Neural cell (in vitro differentiated cells): ENCODE results near the gene CD164L2. TPM values are rescaled to one million over a fixed set of nuclear protein-coding genes. Genes with fewer than 3 reads are reported as not detected.
A peak's percentile ranks its signal among the peaks of the same experiment; 100 is the strongest.

ENCODE experiments used
- H2AFZ ChIP-seq: fragments of 200-600, 300-800 bp; sonication (generic), shearing (Covaris generic); 2 replicates; pipeline ENCODE4 v1.6.0; 2014; ENCODE audit warnings: low read depth, mild to moderate bottlenecking, antibody characterized with exemption, low read length, moderate library complexity
- H3F3A ChIP-seq: fragments of 200-600 bp; shearing (Covaris generic); 2 replicates; pipeline ENCODE4 v1.6.1; 2016; ENCODE audit warnings: mild to moderate bottlenecking, moderate library complexity, mixed read lengths, antibody characterized with exemption, low read length; ENCODE audit not compliant: insufficient read depth, poor library complexity, severe bottlenecking
- H3K27ac ChIP-seq: fragments of 200-600, 300-800 bp; sonication (generic), shearing (Covaris generic); 2 replicates; pipeline ENCODE4 v1.5.1; 2014; ENCODE audit warnings: mild to moderate bottlenecking, low read length, moderate library complexity
- H3K27me3 ChIP-seq: fragments of 300-800, 200-600 bp; sonication (generic), shearing (Covaris generic); 2 replicates; pipeline ENCODE4 v1.6.0; 2014; ENCODE audit warnings: mild to moderate bottlenecking, low read depth, low read length, moderate library complexity; ENCODE audit not compliant: insufficient read depth
- H3K36me3 ChIP-seq: fragments of 300-800, 200-600 bp; sonication (generic), shearing (Covaris generic); 2 replicates; pipeline ENCODE4 v1.5.1; 2014; ENCODE audit warnings: mild to moderate bottlenecking, antibody characterized with exemption, low read length, moderate library complexity; ENCODE audit not compliant: insufficient read depth
- H3K4me2 ChIP-seq: fragments of 300-800, 200-600 bp; sonication (generic), shearing (Covaris generic); 2 replicates; pipeline ENCODE4 v1.6.0; 2014; ENCODE audit warnings: mild to moderate bottlenecking, low read length
- H3K4me3 ChIP-seq: fragments of 300-800, 200-600 bp; sonication (generic), shearing (Covaris generic); 2 replicates; pipeline ENCODE4 v1.5.1; 2014; ENCODE audit warnings: mild to moderate bottlenecking, low read length, moderate library complexity
- H3K79me2 ChIP-seq: fragments of 200-600 bp; shearing (Covaris generic); replicated peaks from 2 replicates; pipeline ENCODE4 v1.6.0; 2014; ENCODE audit warnings: mild to moderate bottlenecking, low read length, moderate library complexity; ENCODE audit not compliant: insufficient read depth
- H3K9ac ChIP-seq: fragments of 300-800, 200-600 bp; sonication (generic), shearing (Covaris generic); 2 replicates; pipeline ENCODE4 v1.6.1; 2016; ENCODE audit warnings: mild to moderate bottlenecking, low read length, mixed read lengths
- H3K9me2 ChIP-seq: fragments of 200-600 bp; shearing (Covaris generic); 2 replicates; pipeline ENCODE4 v1.6.1; 2016; ENCODE audit warnings: mild to moderate bottlenecking, low read length, mixed read lengths; ENCODE audit not compliant: insufficient read depth
- H3K9me3 ChIP-seq: fragments of 200-600, 300-800 bp; sonication (generic), shearing (Covaris generic); 2 replicates; pipeline ENCODE4 v1.6.1; 2016; ENCODE audit warnings: mild to moderate bottlenecking, mixed run types, low read length, moderate library complexity, mixed read lengths
- H4K20me1 ChIP-seq: fragments of 200-600 bp; shearing (Covaris generic); 2 replicates; pipeline ENCODE4 v1.6.1; 2016; ENCODE audit warnings: mild to moderate bottlenecking, mixed run types; ENCODE audit not compliant: insufficient read depth
- CTCF ChIP-seq: fragments of 450-650 bp; IDR thresholded peaks from 2 replicates; pipeline ENCODE4 v1.5.1; 2014; ENCODE audit warnings: antibody characterized with exemption, mild to moderate bottlenecking, moderate library complexity; ENCODE audit not compliant: poor library complexity, severe bottlenecking
- EZH2 ChIP-seq: fragments of 200-600, 300-800 bp; shearing (Covaris generic), sonication (generic); IDR thresholded peaks from 2 replicates; pipeline ENCODE4 v1.6.1; 2014; ENCODE audit warnings: antibody characterized with exemption, low read length, borderline replicate concordance, mild to moderate bottlenecking; ENCODE audit not compliant: insufficient read depth, poor library complexity, severe bottlenecking
- MXI1 ChIP-seq: fragments of 450-650 bp; conservative IDR thresholded peaks from 2 replicates; pipeline ENCODE4 v1.6.1; 2014; ENCODE audit warnings: antibody characterized with exemption, mild to moderate bottlenecking; ENCODE audit not compliant: poor library complexity, severe bottlenecking
- POLR2AphosphoS5 ChIP-seq: IDR thresholded peaks from 2 replicates; pipeline ENCODE4 v1.6.1; 2012
- RAD21 ChIP-seq: fragments of 450-650 bp; conservative IDR thresholded peaks from 2 replicates; pipeline ENCODE4 v1.6.1; 2014; ENCODE audit warnings: antibody characterized with exemption, mild to moderate bottlenecking, moderate library complexity
- SMC3 ChIP-seq: fragments of 450-650 bp; conservative IDR thresholded peaks from 2 replicates; pipeline ENCODE4 v1.6.1; 2014; ENCODE audit warnings: antibody characterized with exemption, mild to moderate bottlenecking, moderate library complexity; ENCODE audit not compliant: poor library complexity
- TAF1 ChIP-seq: IDR thresholded peaks from 2 replicates; pipeline ENCODE4 v1.6.1; 2012; ENCODE audit warnings: low read depth
- polyA plus RNA-seq: library from polyadenylated mRNA; depleted of rRNA; stranded (reverse); fragments of >200 nt; gene quantifications from 2 replicates; pipeline ENCODE4 v1.2.3, GENCODE V29; 2014
- TF ChIP-seq, protein P1 (sequence below): IDR thresholded peaks from 2 replicates; pipeline ENCODE4 v1.6.1; 2012; ENCODE audit warnings: borderline replicate concordance

The CD164L2 gene
- polyA plus RNA-seq, 1 donor from 2014 or later = not detected

GRCh38 chr1:27366113-27366410 lies 17.1 kb downstream of the CD164L2 start:
- H2AFZ ChIP-seq = no peak overlapping the region
- peak overlapping the region; percentile 64 for H3K4me3 ChIP-seq
- no peaks in the 10 kb centered on the region for H3K79me2 ChIP-seq
- no peaks in the 10 kb centered on the region for H4K20me1 ChIP-seq
- peaks cover 9% of the 10 kb centered on the region for H3K27me3 ChIP-seq
- no peaks in the 10 kb centered on the region for H3F3A ChIP-seq
- H3K4me2 ChIP-seq = peak overlapping the region; percentile 55
- no peaks in the 10 kb centered on the region for H3K9me2 ChIP-seq
- no peaks in the 10 kb centered on the region for H3K9me3 ChIP-seq
- H3K9ac ChIP-seq = peak overlapping the region; percentile 36
- TF ChIP-seq RAD21 (no peak), MXI1 (no peak), CTCF (no peak)
- no peaks in the 10 kb centered on the region for H3K36me3 ChIP-seq
- no peak overlapping the region for H3K27ac ChIP-seq

- Histone ChIP-seq H4K20me1 (no peaks in the 10 kb centered on the region), H2AFZ (no peak overlapping the region), H3K27ac (no peak overlapping the region), H3K4me2 (peak overlapping the region; percentile 55), H3K4me3 (peak overlapping the region; percentile 64), H3K27me3 (peaks cover 14% of the 10 kb centered on the region), H3K9me3 (no peaks in the 10 kb centered on the region), H3F3A (no peaks in the 10 kb centered on the region), H3K36me3 (no peaks in the 10 kb centered on the region), H3K9me2 (no peaks in the 10 kb centered on the region), H3K9ac (peak overlapping the region; percentile 36), H3K79me2 (no peaks in the 10 kb centered on the region)
- TF ChIP-seq, protein P1, sequence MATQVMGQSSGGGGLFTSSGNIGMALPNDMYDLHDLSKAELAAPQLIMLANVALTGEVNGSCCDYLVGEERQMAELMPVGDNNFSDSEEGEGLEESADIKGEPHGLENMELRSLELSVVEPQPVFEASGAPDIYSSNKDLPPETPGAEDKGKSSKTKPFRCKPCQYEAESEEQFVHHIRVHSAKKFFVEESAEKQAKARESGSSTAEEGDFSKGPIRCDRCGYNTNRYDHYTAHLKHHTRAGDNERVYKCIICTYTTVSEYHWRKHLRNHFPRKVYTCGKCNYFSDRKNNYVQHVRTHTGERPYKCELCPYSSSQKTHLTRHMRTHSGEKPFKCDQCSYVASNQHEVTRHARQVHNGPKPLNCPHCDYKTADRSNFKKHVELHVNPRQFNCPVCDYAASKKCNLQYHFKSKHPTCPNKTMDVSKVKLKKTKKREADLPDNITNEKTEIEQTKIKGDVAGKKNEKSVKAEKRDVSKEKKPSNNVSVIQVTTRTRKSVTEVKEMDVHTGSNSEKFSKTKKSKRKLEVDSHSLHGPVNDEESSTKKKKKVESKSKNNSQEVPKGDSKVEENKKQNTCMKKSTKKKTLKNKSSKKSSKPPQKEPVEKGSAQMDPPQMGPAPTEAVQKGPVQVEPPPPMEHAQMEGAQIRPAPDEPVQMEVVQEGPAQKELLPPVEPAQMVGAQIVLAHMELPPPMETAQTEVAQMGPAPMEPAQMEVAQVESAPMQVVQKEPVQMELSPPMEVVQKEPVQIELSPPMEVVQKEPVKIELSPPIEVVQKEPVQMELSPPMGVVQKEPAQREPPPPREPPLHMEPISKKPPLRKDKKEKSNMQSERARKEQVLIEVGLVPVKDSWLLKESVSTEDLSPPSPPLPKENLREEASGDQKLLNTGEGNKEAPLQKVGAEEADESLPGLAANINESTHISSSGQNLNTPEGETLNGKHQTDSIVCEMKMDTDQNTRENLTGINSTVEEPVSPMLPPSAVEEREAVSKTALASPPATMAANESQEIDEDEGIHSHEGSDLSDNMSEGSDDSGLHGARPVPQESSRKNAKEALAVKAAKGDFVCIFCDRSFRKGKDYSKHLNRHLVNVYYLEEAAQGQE = no peak
- TF ChIP-seq MXI1 (no peak), EZH2 (no peak), POLR2AphosphoS5 (no peak), RAD21 (no peak), TAF1 (no peak), SMC3 (no peak)
These were observed 17.6 kb downstream of the CD164L2 start for GRCh38 chr1:27365372-27366112.
